Neuron (in vitro differentiated cells): ENCODE results near the gene SFXN5.

Experiments
- H2AFZ ChIP-seq: one replicate; pipeline ENCODE4 v1.6.1; 2013; ENCODE audit warnings: low read depth, mild to moderate bottlenecking, inconsistent platforms, low read length, moderate library complexity
- H3K27me3 ChIP-seq: one replicate; pipeline ENCODE4 v1.6.1; 2013; ENCODE audit warnings: low read length; ENCODE audit not compliant: insufficient read depth
- H3K36me3 ChIP-seq: one replicate; pipeline ENCODE4 v1.6.1; 2013; ENCODE audit warnings: low read length; ENCODE audit not compliant: insufficient read depth
- H3K4me1 ChIP-seq: one replicate; pipeline ENCODE4 v1.6.1; 2013; ENCODE audit warnings: low read length; ENCODE audit not compliant: insufficient read depth
- H3K4me3 ChIP-seq: 2 replicates; pipeline ENCODE4 v1.5.1; 2013; ENCODE audit warnings: mild to moderate bottlenecking, low read length, moderate library complexity
- H3K9me3 ChIP-seq: one replicate; pipeline ENCODE4 v1.6.1; 2013; ENCODE audit warnings: low read length

The SFXN5 gene

DNA sequence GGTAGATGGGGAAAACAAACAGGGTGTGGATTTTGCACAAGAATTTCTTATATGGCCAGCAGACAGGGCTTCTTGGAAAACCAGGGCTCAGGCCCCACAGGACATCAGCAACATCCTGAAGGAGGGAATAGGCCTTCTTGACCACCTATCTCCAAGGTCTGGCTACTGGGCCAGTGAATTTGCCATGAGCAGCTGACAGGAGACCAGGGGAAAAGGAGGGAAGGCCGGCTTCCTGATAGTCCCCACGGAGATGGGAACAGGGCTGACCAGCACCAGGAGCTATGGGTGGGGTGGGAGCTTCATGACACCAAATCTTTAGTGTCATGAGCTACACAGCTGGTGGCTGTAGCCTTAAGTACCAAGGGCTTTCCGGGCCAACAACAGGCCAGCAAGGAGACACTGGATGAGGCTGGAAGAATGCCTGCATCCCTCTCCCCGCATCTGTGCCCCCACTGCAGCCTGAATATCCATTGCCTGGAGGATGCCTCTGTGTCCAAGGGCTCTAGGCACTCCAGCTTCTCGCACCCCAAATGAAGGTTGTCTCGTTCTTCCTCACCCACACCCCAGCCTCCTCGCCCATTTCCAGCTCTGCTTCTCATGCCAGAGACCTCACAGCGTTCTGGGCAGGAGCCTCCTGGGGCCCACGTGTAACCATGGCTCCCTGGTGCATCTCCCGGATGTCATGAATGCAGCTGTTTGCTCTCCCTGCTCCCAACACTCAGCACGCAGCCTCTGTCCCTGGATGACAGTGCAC, 79.4 kb downstream of the SFXN5 start:
- Histone ChIP-seq H3K27me3 (no peaks in the 10 kb centered on the region), H3K36me3 (no peaks in the 10 kb centered on the region), H3K4me3 (no peak overlapping the region), H3K9me3 (no peaks in the 10 kb centered on the region), H2AFZ (no peak overlapping the region), H3K4me1 (no peaks in the 10 kb centered on the region)

DNA sequence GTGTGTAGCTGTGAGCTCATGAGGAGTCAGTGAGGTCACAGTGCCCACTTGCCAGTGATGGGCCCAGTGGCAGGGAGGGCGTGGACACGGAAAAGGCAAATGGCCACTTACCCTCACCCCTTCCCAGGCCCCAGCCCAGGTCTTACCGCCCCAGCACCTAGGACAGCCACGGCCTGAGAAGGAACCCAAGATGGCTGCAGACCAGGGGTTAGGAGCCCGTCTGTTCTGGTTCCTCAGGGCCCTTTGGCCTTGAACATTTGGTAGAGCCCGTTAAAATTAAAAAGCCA, 80.1 kb downstream of the SFXN5 start:
- Histone ChIP-seq H3K9me3 (no peaks in the 10 kb centered on the region), H3K27me3 (no peaks in the 10 kb centered on the region), H3K4me1 (no peaks in the 10 kb centered on the region), H3K36me3 (no peaks in the 10 kb centered on the region), H3K4me3 (no peak overlapping the region), H2AFZ (no peak overlapping the region)

DNA sequence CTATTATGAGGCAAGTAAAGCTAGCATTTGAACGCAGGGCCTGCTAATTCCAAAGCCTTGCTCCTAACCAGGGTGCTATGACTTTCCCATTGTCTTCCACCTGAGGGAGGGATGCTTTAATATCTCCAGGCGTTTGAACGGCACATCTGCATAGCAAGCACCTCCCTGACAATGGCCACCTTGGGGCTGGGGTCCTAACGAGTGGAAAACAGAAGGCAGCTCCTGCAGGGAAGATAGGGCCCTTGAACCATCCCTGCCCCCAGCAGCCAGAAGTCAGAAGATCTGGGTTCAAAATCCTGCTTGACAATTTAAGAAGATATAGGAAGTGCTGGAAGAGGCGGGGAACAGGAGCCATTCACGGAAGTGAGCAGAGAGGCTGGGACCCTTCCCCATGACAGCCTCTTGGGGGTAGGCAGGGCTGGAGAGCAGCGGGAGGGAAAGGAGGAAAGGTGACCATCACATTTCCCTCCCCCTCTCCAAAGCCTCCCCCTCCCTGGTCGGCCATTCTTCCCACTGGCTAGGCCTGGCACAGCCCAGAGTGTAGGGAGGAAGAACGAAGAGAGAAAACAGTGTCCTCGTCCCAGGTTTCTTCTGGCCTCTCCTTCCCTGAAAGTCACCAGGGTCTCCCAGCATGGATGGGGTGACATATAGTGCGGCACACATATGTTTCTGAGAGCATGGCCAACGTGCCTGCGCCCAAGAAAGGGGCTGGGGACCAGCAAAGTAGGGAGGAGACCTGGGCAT, 80.6 kb downstream of the SFXN5 start:
- Histone ChIP-seq H3K4me3 (no peak overlapping the region), H2AFZ (no peak overlapping the region), H3K36me3 (no peaks in the 10 kb centered on the region), H3K9me3 (no peaks in the 10 kb centered on the region), H3K27me3 (no peaks in the 10 kb centered on the region), H3K4me1 (no peaks in the 10 kb centered on the region)

DNA sequence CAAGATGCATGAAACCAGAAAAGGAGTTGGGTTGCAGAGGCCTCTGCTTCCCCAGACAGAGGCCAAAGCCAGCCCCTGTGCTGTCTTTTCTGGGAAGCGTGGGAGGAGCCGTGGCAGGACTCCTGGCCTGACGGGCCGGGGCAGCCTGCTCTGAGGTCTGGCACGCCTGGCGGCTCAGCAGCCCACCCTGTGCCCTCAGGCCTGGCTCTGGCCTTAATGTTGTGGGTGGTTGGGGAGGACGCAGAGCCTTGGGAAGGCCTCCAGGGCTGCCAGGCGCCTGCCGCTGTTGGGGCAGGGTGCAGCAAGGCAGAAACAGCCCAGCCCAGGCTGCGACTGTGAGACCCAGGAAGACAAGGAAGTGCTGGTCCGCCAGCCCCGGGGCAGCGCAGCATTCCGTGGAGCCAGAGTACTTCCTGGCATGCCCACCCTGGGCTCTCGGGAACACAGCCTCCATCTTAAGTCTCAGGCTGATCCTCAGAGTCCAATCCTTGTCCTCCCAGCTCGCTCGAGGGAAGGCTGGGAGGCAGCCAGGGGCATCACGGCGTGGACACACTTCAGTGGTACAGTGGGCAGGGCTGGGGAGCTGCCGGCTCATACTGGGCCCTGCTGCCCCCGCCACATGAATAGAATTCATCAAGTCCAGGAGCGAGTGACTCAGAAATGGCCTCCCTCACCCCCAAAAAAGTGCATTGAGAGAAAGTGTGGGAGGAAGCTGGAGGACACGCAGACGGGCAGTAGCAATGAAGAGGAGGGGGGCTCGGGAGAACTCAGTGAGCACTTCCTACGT, 81.5 kb downstream of the SFXN5 start:
- no peaks in the 10 kb centered on the region for H3K9me3 ChIP-seq

DNA sequence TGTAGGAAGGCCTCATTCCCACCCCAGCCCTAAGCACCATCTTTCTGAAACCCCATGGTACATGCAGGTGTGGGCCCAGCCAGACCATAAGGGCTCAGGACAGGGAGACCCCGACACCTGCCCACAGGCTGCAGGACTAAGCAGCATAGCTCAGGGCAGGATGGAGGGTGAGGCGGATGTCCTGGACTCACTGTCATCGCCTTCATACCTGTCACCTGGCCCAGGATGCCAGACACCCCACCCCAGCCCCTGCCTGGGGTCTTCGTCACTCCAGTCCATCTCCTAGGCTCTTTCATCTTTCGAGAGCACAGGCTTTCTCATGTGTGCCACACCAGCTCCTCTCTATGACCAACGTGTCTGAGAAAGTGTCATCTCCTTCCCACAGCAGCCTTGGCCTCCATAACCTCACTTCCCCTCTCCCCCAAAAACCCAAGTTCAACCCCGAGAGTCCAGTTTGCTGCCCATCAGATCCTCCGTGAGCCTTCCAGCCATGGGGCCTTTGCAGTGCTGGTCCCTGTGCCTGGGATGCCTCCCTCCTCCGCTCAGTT, 82.7 kb downstream of the SFXN5 start:
- Histone ChIP-seq H3K4me3 (no peak overlapping the region), H3K36me3 (no peaks in the 10 kb centered on the region)

More for the DNA sequence above, 81.5 kb downstream of the SFXN5 start:
- no peak overlapping the region for H2AFZ ChIP-seq
- no peaks in the 10 kb centered on the region for H3K36me3 ChIP-seq
- H3K4me3 ChIP-seq = no peak overlapping the region
- no peaks in the 10 kb centered on the region for H3K4me1 ChIP-seq
- H3K27me3 ChIP-seq = no peaks in the 10 kb centered on the region

DNA sequence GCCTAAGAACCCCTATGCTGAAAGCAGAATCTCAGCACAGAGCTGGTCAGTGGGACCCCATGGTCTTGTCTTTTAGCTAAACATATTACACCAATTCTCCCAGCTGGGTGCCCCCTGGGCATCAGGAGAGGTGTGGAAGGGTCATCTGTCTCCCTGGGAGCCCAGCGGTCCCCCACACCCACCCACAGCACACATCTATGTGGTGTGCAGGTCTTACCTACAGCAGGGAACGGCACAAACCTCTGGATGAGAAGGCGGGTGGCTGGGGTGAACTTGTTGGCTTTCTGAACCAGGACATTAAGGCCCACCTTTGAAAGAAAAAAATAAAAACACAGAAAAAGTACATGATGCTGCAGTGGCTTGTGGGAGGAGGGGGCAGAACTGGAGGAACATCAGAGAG, 83.5 kb downstream of the SFXN5 start:
- Histone ChIP-seq H3K4me1 (no peaks in the 10 kb centered on the region), H3K9me3 (no peaks in the 10 kb centered on the region), H3K4me3 (no peak overlapping the region), H2AFZ (no peak overlapping the region), H3K36me3 (no peaks in the 10 kb centered on the region), H3K27me3 (no peaks in the 10 kb centered on the region)

More for the DNA sequence above, 82.7 kb downstream of the SFXN5 start:
- H3K4me1 ChIP-seq = no peaks in the 10 kb centered on the region
- no peaks in the 10 kb centered on the region for H3K9me3 ChIP-seq
- H2AFZ ChIP-seq = no peak overlapping the region
- H3K27me3 ChIP-seq = no peaks in the 10 kb centered on the region

DNA sequence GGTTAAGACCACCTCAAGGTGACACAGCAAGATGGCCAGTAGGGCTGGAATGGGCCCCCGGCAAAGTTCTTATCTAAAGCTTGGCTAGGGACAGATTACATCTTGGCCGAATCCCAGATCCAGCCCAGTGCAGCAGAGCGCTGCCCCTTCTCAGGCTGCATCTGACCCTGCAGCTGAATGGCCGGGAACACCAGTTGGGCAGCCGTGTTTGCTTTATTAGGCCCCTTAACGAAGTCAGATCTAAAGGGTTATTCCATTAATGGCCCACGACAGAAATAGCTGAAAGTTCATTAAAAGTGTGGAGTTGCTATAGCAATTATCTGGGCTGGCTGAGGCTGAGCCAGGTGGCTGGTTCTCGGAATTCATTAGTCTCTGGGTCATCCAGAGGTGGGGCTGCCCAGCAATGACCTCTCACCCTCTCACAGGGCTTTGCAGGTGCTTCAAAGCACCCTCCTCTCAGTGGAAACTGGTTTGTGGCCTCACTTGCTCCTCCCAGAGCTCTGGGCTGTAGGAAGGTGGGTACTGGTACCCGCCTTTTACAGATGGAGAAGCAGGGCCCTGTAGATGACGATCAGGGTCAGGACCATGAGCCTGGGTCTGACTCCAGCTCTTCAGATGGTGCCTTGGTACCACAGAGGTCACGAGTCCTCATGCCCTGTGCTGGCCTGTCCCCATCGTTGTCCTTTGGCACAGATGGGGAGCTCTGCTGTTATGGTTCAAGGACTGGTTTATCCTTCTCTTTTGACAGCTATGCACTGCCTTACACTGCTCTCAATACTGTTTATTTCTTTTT, 85.4 kb downstream of the SFXN5 start:
- no peaks in the 10 kb centered on the region for H3K4me1 ChIP-seq
- H3K9me3 ChIP-seq = no peaks in the 10 kb centered on the region
- no peak overlapping the region for H3K4me3 ChIP-seq
- H3K27me3 ChIP-seq = no peaks in the 10 kb centered on the region
- H2AFZ ChIP-seq = no peak overlapping the region
- H3K36me3 ChIP-seq = no peaks in the 10 kb centered on the region

DNA sequence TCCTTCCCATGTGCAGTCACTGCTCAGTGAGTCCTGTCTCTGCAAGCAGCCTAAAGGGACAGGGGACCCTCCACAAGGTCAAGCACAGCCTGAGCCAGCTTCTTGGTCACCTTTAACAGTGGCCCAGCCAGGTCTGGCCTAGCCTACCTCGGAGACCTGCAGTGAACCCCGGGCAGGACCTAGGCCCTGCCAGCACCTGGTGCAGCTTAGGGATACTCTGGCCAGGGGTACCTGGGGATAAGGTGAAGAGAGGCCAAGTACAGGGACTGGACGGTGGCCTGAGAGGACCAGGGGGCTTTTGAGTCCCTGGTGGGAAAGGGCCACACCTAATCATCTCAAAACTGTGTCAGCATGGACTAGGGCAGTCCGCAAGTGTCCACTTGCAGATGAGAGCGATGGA, 86.4 kb downstream of the SFXN5 start:
- Histone ChIP-seq H3K36me3 (no peaks in the 10 kb centered on the region), H3K9me3 (no peaks in the 10 kb centered on the region), H2AFZ (no peak overlapping the region), H3K27me3 (no peaks in the 10 kb centered on the region), H3K4me1 (no peaks in the 10 kb centered on the region), H3K4me3 (no peak overlapping the region)

DNA sequence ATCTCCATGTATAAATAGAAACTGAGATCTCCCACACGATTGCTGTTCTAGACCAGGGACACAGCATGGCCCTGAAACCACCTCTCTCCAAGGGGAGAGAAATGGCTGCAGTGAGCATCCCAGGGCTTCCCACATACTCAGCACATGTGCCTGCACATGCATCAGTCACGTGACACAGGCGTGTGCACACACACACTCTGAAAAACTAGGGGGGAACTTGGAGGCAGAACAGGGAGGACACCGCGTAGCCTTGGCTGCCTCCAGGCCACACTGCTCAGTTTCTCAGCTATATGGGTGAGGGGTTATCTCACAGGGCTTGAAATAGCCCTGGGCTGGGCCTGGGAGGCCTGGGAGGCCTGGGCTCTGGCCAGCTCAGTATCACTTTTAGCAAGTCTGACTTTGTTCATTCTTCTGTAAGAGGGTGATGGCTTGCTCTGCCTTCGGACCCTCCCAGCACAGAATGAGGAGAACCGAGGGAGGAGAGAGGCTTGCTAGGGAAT, 87.3 kb downstream of the SFXN5 start:
- Histone ChIP-seq H3K36me3 (no peaks in the 10 kb centered on the region), H3K27me3 (no peaks in the 10 kb centered on the region), H3K4me1 (no peaks in the 10 kb centered on the region), H3K4me3 (no peak overlapping the region), H2AFZ (no peak overlapping the region), H3K9me3 (no peaks in the 10 kb centered on the region)

DNA sequence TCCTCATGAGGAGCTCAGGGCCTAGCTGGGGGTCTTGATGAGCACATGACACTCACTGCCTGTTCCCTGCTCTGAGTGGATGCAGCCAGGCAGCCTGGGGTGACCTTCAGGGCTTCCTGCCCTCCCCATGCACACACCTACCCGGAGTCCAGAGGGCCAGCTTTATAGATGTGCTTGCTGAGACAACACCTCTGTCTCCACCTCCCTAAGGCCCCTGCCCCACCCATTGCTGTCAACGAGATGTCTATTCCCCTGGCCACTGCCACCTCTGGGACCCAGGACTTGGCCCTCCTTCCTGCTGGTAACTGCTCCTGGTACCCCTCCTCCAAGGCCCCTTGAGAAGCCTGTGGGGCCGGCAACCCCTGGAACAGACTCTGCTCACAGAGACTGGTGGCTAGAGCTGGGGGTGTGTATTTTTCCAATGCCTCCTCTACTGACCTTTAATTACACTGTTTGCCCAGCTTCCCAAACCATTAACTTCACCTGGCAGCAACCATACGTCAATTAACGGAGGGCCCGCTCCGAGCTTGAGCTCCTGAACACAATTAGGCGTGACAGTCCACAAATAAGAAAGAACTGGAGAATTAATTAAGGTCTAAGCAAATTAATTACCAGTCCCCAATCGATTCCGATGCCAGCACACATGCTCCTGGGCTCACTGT, 87.9 kb downstream of the SFXN5 start:
- Histone ChIP-seq H3K4me3 (no peak overlapping the region), H2AFZ (no peak overlapping the region), H3K27me3 (no peaks in the 10 kb centered on the region), H3K4me1 (no peaks in the 10 kb centered on the region), H3K9me3 (no peaks in the 10 kb centered on the region), H3K36me3 (no peaks in the 10 kb centered on the region)

DNA sequence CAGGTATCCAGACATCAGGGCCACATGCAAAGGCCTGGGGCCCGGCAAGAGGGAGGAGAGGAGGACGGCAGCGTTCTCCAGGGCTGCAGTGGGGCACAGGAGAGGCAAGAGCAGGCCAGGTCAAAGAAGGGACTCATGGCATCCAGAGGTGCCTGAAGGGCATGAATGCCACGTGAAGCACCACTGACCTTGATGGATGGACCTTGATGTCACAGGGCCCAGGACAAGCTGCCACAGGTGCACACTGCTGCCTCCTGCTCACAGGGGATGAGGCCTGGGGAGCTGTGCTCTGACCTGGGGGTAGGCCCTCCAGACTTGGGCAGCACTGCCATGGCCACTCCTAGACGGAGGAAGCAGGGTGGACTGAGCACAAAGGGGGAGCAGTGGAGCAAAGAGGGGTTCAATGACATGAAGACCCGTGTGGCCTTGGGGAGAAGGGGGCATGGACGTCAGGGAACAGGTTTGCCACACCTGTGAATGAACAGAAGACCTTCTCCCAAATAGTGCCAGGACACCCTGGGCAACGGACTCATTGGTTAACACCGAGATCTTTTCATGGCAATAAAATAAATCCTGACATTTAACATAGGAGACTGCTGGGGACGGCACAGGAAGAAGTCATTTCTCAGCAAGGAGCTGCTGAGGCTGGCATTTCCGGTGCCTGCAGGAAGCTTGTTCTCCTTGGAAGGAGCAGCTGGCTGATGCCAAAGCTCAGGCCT, 88.6 kb downstream of the SFXN5 start:
- Histone ChIP-seq H3K27me3 (no peaks in the 10 kb centered on the region), H3K4me3 (no peak overlapping the region), H2AFZ (no peak overlapping the region), H3K4me1 (no peaks in the 10 kb centered on the region), H3K9me3 (no peaks in the 10 kb centered on the region), H3K36me3 (no peaks in the 10 kb centered on the region)

DNA sequence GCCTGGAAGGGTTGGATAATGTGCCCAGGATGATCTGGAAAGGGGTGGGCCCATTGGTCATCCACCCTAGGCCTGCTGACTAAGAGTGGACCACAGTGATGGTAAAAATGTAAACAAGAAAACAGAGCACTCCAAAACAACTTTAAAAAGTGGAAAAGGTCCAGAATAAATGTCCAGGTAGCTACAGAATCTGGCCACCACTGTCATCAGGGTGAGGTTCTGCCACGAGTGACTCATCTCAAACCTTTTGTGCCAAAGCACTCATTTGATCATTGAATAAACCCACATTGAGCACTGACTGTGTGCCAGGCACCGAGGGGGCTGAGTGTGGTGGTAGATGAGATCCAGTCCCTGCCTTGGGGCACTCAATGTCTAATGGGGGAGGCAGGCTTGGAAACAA, 89.3 kb downstream of the SFXN5 start:
- no peaks in the 10 kb centered on the region for H3K9me3 ChIP-seq
- H2AFZ ChIP-seq = no peak overlapping the region
- no peaks in the 10 kb centered on the region for H3K36me3 ChIP-seq
- no peaks in the 10 kb centered on the region for H3K4me1 ChIP-seq
- H3K4me3 ChIP-seq = no peak overlapping the region
- no peaks in the 10 kb centered on the region for H3K27me3 ChIP-seq
